SK-N-SH treated with all-trans-retinoic acid at 6 μM for 48 hours (cell line): ENCODE results near the gene LIN52.
"Not testable (repeated sequence)": the region's sequence is repeated elsewhere in the genome, so short reads cannot be mapped to it uniquely, and the experiment has no call there.

Source experiments
- ARNTL ChIP-seq: fragments of 450-650 bp; formaldehyde crosslinking; IDR thresholded peaks from 2 replicates; pipeline ENCODE4 v1.5.0; 2020; ENCODE audit warnings: low read depth, mild to moderate bottlenecking, moderate library complexity, borderline replicate concordance
- BACH2 ChIP-seq: fragments of 250-450 bp; sonication (Bioruptor Pico); IDR thresholded peaks from 2 replicates; pipeline ENCODE4 v1.9.0; 2021; ENCODE audit warnings: mild to moderate bottlenecking, borderline replicate concordance
- PATZ1 ChIP-seq: fragments of 250-450 bp; sonication (Bioruptor Pico); IDR thresholded peaks from 2 replicates; pipeline ENCODE4 v1.8.0; 2020; ENCODE audit warnings: mild to moderate bottlenecking, moderate library complexity, borderline replicate concordance
- TCF4 ChIP-seq: fragments of 250-450 bp; sonication (Bioruptor Pico); IDR thresholded peaks from 2 replicates; pipeline ENCODE4 v1.8.0; 2021; ENCODE audit warnings: mild to moderate bottlenecking, moderate library complexity, borderline replicate concordance
- ZFP3 ChIP-seq: fragments of 250-450 bp; sonication (Bioruptor Pico); IDR thresholded peaks from 2 replicates; pipeline ENCODE4 v1.5.0; 2020; ENCODE audit warnings: mild to moderate bottlenecking, moderate library complexity

- not testable (repeated sequence) for TF ChIP-seq BACH2 (CRISPR knock-in tag); ARNTL (CRISPR knock-in tag); ZFP3 (CRISPR knock-in tag); PATZ1; TCF4 (CRISPR knock-in tag)
Measured at GRCh38 chr14:74111395-74112216, 26.9 kb downstream of the LIN52 start.
